ENCODE data around the gene PRSS57.

- TF ChIP-seq CTCF (IDR thresholded peaks at IDR 0.05; ENCODE audit: low read length) (no peak), EZH2 (optimal IDR thresholded peaks at IDR 0.05; ENCODE audit: low read depth, low read length) (no peak), EZH2phosphoT487 (IDR thresholded peaks at IDR 0.05; ENCODE audit: low read length) (no peak)
These were observed 52.2 kb downstream of the PRSS57 start for GRCh38 chr19:642767-643727.
